Ramos (cell line): ENCODE results near the gene MAST4.

ENCODE experiments used
- in situ Hi-C: fragments of 300-500 bp; cut with MboI; formaldehyde crosslinking; loops from one replicate; pipeline ENCODE4 v1.14.3; 2022; ENCODE audit warnings: low sequenced_read_pairs; ENCODE audit not compliant: unreplicated experiment

The MAST4 gene

GRCh38 chr5:66863243-66864170, 267.3 kb downstream of the MAST4 start:
- in situ Hi-C loops = no loop called here

- in situ Hi-C loops = no loop called here
Observed at GRCh38 chr5:66864240-66864884, 268.2 kb downstream of the MAST4 start.

- in situ Hi-C loops = no loop called here
Observed at GRCh38 chr5:66867618-66868322, 271.6 kb downstream of the MAST4 start.

- in situ Hi-C loops = no loop called here
Observed at GRCh38 chr5:66869347-66869746, 273.2 kb downstream of the MAST4 start.

GRCh38 chr5:66870708-66871107, 274.5 kb downstream of the MAST4 start:
- in situ Hi-C loops = no loop called here

- in situ Hi-C loops = no loop called here
Observed at GRCh38 chr5:66871651-66872050, 275.5 kb downstream of the MAST4 start.

GRCh38 chr5:66872736-66873331, 276.6 kb downstream of the MAST4 start:
- in situ Hi-C loops = no loop called here

- in situ Hi-C loops = no loop called here
Observed at GRCh38 chr5:66874004-66874403, 277.8 kb downstream of the MAST4 start.

- in situ Hi-C loops = no loop called here
Observed at GRCh38 chr5:66875315-66875714, 279.1 kb downstream of the MAST4 start.

- in situ Hi-C loops = no loop called here
Observed at GRCh38 chr5:66876266-66876807, 280.1 kb downstream of the MAST4 start.

GRCh38 chr5:66877843-66878242, 281.6 kb downstream of the MAST4 start:
- in situ Hi-C loops = no loop called here

GRCh38 chr5:66880401-66880800, 284.2 kb downstream of the MAST4 start:
- in situ Hi-C loops = no loop called here

- in situ Hi-C loops = no loop called here
Observed at GRCh38 chr5:66881480-66882161, 285.4 kb downstream of the MAST4 start.

GRCh38 chr5:66882606-66883227, 286.5 kb downstream of the MAST4 start:
- in situ Hi-C loops = no loop called here

GRCh38 chr5:66884564-66885243, 288.5 kb downstream of the MAST4 start:
- in situ Hi-C loops = no loop called here

- in situ Hi-C loops = no loop called here
Observed at GRCh38 chr5:66886941-66887340, 290.7 kb downstream of the MAST4 start.

GRCh38 chr5:66888613-66889012, 292.4 kb downstream of the MAST4 start:
- in situ Hi-C loops = no loop called here

GRCh38 chr5:66889056-66889455, 292.9 kb downstream of the MAST4 start:
- in situ Hi-C loops = no loop called here

GRCh38 chr5:66889524-66889923, 293.3 kb downstream of the MAST4 start:
- in situ Hi-C loops = no loop called here
